Measurements from ENCODE around the gene RUSC2. TPM values are rescaled to one million over a fixed set of nuclear protein-coding genes. Genes with fewer than 3 reads are reported as not detected.

The RUSC2 gene, protein sequence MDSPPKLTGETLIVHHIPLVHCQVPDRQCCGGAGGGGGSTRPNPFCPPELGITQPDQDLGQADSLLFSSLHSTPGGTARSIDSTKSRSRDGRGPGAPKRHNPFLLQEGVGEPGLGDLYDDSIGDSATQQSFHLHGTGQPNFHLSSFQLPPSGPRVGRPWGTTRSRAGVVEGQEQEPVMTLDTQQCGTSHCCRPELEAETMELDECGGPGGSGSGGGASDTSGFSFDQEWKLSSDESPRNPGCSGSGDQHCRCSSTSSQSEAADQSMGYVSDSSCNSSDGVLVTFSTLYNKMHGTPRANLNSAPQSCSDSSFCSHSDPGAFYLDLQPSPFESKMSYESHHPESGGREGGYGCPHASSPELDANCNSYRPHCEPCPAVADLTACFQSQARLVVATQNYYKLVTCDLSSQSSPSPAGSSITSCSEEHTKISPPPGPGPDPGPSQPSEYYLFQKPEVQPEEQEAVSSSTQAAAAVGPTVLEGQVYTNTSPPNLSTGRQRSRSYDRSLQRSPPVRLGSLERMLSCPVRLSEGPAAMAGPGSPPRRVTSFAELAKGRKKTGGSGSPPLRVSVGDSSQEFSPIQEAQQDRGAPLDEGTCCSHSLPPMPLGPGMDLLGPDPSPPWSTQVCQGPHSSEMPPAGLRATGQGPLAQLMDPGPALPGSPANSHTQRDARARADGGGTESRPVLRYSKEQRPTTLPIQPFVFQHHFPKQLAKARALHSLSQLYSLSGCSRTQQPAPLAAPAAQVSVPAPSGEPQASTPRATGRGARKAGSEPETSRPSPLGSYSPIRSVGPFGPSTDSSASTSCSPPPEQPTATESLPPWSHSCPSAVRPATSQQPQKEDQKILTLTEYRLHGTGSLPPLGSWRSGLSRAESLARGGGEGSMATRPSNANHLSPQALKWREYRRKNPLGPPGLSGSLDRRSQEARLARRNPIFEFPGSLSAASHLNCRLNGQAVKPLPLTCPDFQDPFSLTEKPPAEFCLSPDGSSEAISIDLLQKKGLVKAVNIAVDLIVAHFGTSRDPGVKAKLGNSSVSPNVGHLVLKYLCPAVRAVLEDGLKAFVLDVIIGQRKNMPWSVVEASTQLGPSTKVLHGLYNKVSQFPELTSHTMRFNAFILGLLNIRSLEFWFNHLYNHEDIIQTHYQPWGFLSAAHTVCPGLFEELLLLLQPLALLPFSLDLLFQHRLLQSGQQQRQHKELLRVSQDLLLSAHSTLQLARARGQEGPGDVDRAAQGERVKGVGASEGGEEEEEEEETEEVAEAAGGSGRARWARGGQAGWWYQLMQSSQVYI (N-terminal part only)
- 4.7 TPM for total RNA-seq

DNA sequence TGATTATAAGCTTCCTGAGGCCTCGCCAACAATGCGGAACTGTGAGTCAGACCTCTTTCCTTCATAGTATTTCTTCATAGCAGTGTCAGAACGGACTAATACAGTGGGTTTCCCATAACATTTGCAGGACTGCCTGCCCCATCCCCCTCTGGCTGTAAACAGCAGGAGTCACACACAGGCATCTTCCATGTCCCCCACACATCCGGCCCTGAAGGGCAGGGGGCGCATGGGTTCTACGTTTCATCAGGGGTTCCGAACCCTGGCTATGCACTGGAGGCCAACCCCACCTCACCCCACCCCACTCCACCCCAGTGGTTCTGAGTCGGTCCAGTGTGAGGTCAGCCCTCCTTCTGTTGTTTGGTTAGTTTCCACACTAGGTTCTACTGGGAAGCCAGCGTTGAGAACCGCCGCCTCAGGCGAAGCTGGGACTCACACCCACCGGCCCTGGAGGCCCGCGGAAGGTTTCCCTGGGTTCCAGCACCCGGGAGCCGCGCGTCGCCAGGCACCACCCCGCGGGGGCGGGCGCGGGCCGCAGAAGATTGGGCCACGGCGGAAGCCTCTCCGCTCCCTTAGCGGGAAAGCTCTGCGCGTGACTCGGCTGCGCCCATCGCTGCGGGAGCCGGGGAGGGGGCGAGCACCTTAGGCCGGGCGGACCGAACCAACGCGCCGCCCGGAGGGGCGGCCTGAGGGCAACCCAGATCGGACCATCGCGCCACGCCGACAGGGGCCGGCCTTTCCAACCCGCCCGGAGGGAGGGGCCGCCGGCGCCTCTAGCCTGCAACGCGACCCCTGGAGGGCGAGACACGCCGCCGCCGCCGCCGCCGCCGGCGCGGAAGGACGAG is at the start of gene RUSC2:
Gene RUSC2, plus strand, starts transcription at position 799 of the 842 bp plus-strand sequence. CDS start 56,411 bp downstream, outside the sequence.
- peak; percentile 79 for ATAC-seq

DNA sequence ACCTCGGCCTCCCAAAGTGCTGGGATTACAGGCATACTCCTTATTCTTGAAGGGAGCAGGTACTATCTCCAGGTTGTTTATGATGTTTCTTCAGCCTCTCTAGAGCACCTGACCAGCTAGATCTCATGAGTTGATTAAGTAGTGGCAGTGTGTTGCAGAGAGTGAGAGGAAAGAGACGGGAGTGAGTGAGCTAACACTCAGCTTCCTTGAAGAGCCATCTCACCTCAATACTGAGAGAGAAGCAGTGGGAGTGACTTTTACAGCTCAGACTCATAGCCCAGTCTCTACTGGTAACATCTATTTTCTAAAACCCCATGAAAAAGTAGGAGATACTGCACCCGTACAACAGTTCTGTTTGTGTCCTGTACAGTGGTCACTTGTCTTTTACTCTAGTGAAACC is 43.9 kb upstream of the RUSC2 start:
- no peak for ATAC-seq

DNA sequence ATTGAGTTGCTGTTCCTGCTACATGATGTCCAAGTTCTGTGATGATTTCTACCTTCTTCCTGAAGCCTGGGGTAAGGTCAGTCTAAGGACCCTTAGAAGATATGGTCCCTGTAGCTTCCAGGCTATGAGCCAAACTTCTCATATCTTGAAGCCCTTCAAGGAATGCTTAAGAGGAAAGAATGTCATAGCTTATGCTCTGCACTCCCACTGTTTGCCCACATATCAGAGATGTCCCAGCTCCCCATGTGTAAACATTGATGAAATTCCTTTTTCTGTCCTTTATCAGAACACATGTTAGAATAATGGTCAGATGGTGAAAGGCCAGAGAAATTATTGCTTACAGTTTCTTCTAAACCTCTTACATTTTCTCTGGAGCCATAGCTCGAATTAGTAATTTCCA is 41.4 kb upstream of the RUSC2 start:
- ATAC-seq = no peak

DNA sequence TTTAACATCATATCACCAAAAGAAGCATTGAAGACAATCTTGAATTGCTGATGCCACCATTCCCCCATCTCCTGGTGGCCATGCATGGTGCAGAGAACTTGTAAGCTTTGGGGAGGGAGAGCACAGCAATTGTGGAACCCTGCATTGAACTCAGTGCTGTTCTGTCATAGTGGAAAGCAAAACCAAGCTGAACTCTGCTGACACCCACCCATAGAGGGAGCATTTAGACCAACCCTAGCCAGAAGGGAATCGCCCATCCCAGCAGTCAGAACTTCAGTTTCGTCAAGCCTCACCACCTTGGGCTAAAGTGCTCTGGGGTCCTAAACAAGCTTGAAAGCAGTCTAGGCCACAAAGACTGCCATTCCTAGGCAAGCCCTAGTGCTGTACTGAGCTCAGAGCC is 37.4 kb upstream of the RUSC2 start:
- ATAC-seq = no peak

DNA sequence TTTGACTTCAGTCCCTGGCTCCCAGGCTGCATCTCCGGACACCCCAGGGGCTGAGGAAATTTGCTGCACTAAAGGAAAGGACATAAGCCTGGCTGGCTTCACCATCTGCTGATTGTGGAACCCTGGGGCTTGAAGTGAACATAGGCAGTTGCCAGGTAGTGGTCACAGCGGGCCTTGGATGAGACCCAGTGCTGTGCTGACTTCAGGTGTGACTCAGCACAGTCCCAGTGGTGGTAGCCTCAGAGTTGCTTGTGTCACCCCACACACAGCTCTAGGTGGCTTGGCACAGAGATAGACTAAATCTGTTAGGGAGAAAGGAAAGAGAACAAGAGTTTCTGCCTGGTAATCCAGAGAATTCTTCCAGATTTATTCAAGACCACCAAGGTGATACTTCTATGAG is 36.1 kb upstream of the RUSC2 start:
- no peak for ATAC-seq

DNA sequence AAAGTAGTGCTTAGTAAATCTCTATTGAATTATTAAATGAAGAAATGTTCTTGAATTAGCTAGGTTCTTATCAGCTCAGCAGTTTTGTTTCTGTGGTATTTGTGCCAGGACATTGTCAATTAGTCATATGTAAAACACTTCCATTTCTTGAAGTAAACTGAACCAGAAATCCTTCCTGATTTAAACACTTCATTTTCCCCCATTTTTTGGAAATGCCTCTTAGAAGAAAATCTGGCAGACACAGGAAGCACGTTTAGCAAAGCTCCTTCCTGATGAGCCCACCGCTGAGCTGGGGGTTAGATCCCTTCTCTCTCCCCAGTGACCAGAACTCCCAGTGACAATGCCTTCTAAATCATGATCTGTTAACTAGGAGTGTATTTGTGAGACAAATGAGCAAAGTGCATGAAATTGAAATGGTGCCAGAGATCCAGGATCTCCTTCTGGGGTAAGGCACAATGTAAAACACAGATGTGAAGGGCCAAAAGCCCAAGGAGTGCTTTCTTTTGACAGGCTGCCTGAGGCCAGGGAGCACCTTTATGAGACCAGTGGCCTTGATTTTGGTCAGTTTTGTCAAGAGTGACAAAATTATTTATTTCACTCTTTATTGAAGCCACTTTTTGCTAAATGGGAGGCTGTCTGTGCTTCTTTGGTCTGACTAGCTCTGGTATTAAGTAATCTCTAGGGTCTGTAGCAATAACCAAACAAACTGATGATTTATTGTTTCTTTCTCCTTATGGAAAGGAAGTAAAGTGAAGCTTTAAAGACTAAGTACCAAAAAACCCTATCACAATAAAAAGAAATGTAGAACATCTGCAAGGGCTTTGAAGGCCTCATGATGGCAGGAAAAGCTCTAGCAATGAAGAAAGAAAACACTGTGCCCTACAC is 25.5 kb upstream of the RUSC2 start:
- ATAC-seq = no peak

DNA sequence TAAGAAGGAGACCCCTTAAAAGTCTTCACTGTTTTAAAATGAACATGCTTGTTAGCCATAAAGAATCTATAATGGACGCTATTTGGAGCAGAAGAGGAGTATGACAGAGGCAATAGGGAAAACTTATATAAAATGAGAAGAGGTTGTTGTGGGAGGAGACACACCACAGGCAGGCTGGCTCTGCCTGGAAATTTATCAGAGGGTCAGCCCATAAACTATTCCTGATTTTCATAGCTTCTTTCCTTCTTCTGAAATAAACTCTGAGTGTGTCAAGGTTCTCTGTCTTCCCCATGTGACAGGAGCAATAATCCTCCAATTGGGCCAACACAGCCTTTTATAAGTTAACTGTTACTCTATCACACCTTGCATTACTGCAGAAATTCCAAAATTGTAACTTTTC is 19.6 kb upstream of the RUSC2 start:
- no peak for ATAC-seq

DNA sequence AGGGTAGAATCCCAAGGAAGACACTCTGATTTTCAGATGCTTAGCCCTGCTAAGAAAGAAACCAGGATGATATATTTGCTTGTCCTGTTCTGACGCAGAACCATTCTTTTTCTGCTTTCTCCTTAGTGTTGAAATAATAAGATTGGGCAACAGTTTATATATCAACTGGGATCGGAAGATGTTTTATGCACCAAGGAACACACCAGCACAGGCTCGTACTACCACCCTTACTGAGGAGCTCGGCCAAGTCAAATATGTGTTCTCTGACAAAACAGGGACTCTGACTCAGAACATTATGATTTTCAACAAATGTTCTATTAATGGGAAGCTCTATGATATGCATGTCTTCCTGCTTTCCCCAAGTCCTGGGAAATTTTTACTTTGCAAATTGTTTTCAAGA is 19.0 kb upstream of the RUSC2 start:
- peak; percentile 82 for ATAC-seq

DNA sequence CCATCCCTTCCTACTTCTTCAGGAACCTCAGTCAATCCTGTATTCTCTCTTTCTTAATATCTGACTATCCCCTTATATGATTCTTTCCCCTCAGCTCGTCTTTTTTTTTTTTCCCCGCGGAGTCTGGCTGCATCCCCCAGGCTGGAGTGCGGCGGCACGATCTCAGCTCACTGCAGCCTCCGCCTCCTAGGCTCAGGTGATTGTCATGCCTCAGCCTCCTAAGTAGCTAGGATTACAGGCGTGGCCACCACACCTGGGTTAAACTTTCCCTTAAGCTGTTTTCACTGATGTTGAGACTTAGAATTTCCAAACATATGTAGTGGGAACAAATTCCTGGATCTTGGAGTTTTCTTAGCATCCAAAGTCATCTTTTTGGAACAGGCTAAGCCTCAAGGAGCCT is 13.3 kb upstream of the RUSC2 start:
- no peak for ATAC-seq

DNA sequence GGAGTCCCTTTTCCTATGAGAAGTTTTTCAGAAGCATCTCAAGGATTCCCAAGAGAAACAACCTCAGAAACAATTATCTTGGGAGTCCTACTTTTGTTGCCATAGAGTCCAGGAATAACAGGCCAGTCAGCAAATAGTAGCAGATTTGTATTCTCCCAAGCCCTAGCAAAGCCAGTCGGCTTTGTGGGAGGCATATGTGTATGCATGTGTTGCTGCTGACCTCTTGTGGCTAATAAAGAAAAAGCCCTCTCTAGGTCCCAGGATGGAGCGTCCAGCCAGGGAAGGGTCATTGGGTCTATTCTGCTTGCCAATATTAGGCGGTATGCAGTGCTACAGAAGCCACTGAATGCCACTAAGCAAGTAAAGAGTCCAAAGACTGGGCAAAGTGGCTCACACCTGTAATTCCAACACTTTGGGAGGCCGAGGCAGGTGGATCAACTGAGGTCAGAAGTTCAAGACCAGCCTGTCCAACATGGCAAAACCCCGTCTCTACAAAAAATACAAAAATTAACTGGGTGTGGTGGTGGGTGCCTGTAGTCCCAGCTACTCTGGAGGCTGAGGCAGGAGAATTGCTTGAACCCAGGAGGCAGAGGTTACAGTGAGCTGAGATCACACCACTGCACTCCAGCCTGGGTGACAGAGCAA is 12.6 kb upstream of the RUSC2 start:
- peak; percentile 90 for ATAC-seq

DNA sequence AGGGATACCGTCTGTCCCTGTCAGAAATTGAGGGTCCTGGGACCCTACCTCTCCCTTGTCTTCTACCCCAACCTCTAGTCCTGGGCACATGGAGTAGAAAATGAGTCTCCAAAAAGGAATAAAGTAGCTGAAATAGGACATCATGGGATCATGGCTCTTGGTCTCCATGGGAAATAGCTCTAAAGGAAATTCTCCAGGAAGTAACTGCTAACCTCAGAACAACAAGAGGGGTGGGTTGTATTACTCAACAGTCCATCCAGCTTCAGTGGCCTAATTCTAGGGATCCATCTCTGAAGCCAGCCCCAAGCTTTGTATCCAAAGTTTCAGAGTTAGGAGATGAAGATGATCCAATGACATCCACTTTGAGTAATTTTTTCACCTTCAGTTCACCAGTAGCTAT is 11.0 kb upstream of the RUSC2 start:
- no peak for ATAC-seq

DNA sequence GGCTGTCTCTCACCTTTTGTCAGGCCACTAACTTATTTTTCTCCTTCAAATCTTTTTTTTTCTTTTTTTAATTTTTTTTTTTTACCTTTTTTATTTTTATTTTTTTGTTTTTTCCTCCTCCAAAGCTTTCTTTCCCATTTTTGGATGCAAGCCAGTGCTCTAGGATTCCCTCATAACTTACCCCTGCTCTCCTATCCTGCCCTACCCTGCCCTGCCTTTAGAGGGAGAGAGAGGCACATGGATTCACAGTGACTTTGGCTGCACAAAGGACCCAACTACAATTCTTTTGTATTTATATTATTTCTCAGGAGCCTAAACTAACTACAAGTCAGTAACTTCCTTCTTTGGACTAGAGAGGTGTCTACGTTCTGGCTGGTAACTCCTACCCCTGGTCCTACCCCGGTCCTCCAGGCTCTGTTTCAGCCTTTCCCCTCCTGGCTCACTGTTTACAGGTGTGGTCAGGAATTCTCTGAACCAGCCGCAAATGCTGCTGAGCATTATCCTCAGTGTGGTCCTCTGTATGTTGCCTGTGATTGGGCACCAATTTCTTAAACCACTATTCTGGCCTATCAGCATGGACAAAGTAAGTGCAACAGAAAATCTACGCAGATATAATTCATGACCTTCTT is 8.4 kb upstream of the RUSC2 start:
- ATAC-seq = peak; percentile 75

DNA sequence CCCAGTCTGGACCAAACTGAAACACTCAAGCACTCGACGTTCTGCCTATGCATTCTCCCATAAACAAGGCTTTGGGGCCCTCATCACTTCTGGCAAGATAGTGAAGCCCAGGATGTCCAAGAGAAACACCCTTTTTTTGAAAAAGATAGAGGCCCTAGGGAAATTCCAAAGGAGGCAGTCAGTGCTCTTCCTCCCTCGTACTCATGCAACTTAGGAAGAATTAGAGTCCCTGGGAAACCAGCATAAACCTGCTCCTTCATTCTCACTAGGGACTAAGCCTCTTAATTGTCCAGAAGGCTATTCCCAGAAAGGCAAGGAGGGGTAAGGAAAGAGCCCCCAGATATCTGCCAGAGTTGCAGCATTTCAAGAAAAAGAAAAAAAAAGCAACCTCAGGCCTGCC is 7.8 kb upstream of the RUSC2 start:
- no peak for ATAC-seq

DNA sequence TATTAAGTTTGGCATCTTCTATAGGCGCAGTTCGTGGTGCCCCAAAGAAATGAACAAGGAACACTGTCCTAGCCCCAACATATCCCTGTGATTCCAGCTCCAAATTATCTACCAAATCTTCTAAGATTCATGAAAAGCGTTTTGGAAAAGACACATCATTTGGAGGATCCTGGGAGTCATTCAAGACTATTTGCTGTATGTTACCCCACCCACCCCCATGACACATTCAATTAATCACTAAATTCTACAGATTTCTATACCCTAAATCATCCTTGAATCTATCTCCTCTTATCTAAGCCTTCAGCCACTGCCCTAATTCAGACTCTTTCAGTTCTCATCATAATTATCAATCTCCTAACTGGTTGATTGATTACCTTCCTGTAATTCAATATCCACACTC is 5.5 kb upstream of the RUSC2 start:
- ATAC-seq = no peak

DNA sequence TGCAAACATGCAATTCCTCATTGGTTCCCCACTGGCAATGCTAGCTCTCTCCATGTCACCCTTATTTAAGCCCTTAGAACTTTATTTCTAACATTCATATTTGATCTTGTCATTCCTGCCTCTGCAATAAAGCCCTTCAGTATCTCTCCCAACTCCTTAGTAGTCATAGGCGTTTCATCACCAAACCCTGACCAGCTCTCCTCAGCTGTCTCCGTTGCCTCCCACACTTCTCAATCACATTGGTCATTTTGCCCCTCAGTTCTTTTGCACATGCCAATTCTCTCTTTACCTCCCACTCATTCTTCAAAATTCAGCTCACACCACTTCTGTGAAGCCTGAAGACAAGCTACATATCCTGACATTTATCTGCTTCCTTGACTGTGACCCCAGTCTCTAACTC is 2.8 kb upstream of the RUSC2 start:
- ATAC-seq = no peak

DNA sequence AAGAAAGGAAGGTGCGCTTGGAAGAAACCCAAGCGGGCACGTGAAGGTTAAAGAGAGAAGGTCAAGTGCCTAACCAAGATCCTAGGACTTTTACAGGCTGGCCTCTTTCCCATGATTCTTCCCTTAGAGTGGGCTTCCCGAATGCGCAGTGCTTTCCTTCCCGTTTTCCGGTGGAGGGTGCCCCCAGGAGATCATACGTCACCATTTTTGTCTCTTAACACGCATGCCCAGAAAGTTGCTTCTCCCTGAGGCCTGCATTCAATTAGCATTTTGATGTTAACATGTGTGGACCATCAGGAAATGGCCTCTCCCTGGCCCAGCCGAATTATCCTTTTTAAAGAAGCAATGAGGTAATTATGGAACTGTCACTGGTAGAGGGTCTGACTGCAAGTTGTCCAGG is 1.9 kb upstream of the RUSC2 start:
- ATAC-seq = no peak

DNA sequence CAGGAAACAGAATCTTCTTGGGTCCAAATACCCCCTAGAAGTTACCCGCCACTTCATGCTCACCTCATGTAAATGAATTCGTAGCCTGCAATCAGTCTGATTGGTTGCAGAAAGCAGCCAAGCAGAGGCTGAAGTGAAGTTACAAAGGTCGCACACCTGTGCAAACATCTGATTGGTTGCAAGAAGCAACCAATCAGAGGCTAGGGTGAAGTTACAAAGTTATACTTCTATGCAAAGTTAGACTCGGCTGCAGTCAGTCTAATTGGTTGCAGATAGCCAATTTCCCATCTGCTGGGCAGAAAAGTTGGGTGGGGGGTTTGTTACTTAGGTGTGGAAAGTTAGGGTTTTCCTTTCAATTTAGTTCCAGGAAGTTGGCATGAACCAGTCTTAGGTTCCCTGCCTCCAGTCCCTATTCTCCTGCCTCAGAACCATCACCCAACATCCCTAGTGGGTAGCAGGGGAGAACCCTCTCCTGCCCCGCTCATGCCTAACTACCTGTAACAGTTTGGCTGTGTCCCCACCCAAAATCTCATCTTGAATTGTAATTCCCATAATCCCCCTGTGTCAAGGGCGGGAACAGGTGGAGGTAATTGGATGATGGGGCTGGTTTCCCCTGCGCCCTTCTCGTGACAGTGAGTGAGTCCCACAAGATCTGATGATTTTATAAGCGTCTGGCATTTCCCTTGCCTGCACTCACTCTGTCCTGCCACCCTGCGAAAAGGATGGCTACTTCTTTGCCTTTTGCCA is 1.2 kb upstream of the RUSC2 start:
- no peak for ATAC-seq

DNA sequence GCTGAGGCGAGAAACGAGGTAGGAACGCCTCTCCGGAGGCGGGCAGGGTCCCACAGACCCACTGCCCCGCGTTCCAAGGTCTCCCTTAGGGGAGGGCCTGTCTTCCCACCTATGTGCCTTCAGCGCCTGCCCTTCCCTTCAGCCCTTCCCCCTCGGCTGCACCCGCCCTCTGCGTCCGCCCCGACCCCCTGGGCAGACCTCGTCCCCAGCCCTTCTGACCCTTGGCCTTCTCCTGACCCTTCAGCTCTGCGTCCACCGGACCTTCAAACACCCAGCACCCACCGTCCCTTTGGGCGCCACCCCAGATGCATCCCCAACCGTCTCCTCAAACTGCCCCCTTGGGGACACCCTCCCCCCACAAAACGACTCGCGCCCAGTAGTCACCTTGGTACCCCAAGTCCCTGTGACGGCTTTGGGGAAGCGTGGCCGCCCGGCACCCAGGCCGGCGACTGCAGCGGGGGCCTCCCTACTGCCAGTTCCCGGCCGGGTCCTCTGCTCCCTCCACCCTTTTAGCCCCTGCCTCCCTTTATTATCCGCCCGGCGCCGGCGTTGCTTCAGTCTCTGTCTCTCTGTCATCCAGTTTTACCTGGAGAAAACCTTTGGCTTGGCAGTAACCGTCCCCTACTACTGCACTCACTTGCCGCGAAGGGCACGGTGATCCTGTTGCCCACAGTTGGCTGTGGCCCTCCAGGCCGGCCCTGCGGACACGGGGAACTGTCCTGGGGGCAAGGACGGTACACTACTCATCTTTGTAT is 421 bp downstream of the RUSC2 start:
- peak; percentile 47 for ATAC-seq

Measured in esophagus mucosa (tissue), 1 donor.